Measurements from ENCODE around the gene ANKRD33.

The ANKRD33 gene

GRCh38 chr12:51922146-51922545 is 34.2 kb downstream of the ANKRD33 start:
- DNase-seq: peak; percentile 30

DNA sequence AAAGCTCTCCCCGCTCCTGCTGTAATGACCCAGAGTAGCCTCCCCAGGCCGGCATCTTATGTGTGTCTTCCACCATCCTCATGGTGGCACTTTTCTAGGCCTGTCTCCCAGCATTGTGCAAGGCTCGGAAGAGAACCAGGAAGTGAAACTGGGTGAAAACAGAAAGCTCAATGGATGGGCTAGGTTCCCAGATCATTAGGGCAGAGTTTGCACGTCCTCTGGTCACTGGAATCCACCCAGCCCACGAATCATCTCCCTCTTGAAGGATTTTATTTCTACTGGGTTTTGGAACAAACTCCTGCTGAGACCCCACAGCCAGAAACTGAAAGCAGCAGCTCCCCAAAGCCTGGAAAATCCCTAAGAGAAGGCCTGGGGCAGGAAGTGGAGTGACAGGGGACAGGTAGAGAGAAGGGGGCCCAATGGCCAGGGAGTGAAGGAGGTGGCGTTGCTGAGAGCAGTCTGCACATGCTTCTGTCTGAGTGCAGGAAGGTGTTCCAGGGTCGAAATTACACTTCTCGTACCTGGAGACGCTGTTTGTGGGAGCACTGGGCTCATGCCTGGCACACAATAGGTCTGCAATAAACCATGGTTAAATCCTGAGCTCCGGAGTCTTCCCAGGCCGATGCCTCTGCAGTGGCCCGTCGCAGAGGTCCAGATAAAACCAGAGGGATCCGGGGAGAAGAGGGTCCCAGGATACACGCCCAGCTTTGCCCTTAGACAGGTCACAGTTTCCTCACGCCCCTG is 35.0 kb downstream of the ANKRD33 start:
- peak; percentile 45 for DNase-seq

DNA sequence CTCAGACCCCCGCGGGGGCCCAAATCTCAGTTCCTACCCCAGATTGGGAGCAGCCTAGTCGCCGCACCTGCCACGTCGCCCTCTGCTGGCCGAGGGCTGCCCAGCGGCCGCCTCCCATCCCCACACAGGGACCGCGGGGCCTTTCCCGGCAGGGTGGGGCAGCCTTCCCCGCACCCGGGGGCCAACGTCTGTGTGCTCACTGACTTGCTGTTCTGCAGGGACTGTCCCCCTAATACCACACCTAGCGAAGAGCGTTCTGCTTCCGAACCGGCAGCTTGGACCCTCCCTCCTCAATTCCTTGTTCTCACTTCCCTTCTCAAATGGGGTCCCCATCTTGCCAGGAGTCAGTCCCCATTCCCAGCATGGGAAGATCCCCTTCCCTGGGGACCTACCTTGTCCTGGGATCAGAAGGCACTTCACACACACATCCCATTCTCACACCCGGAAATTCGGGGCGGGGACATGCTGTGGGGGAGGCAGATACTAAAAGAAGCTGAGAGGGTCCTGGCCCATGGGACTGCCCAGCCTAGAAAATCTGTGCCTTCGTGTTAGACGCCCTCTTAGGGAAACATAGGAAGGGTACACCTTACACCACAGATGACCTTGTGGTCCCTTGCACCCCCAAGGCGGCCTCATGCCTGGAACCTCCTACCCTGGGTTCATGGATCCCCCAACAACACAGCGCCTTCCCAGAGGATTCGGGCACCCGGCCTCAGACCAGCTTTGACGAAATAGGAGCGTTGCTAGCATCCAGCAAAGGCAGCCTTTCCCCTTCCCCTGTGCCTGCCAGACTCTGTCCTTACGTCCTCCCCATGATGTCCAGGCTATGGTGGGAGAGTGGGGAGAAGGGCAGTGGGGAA is 35.8 kb downstream of the ANKRD33 start:
- DNase-seq: peak; percentile 72

- DNase-seq: no peak
These were observed 36.8 kb downstream of the ANKRD33 start for GRCh38 chr12:51924551-51925319.

DNA sequence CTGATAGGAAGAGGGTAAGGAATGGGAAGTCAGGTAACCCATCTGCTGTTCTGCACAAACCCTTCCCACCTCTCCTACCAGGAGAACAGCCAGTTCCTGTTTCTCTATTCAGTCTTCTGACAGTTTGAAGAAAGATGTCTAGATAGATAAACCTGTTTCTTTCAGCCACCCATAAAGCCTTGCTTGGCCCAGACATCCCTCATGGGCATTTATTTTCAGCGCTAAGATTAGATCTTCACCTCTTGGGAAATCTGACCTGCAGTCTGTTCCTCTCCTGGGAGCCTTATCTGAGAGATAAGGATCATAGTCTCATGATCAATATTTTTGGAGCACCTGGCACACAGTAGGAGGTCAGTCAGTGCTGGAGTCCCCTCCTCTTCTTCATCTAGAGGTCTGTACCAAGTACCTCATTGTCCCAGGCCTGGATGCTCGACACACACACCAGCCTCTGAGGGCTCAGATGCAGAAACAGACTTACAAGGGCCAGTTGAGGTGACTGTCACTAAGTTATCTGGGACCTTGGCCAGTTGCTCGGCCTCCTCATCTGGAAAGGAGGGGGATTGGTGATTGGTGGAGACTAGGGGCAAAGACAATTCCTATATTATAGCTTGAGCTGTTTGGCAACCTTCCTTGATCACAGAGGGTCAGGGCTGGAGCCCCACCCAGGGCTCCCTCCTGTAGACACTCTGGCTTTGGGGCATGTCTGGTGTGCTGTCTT is 37.6 kb downstream of the ANKRD33 start:
- no peak for DNase-seq

DNA sequence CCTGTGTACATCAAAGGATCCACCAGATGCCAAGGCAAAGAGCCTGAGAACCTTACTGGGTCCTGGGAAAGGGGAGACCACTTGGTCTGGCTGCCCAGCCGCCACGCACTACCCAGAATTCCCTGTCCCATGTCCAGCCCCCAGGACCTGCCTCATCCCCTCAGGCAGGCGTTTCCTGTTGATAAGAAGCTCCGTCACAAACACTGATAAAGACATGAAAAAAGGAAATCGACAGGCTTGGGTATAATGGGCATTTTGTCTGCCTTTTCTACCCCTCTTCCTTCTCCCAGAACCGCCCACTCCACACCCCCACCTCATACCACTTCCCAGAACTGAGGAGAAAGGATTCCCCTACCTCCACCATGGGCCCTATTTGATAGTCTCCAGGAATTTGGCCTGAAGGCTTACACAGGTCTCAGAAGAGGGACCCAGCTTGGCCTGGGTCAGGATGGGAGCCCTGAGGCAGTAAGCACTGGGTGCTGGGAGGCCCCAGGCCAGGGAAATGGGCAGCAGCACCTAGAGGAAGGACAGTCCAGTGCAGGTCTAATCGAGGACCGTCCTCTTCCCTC is 38.2 kb downstream of the ANKRD33 start:
- DNase-seq: no peak

DNA sequence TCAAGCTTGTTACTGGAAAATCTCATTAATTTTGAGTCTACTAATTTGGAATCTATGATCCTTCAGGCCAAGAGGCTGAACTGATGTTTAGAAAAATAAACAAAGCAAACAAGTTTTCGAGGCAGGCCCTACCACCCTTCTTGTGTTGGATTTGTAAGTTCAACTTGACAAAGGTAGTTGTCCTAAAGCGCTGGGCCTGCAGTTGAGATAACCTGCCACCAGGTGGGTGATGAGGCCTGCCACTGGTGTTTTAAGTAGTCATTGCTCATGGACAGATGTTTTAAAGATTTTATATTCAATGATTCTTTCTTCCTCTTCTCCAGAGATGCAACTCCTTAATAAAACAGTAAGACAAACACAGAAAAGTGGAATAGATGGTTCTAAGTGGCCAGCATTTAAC is 38.8 kb downstream of the ANKRD33 start:
- no peak for DNase-seq

GRCh38 chr12:51932218-51933076 is 44.5 kb downstream of the ANKRD33 start:
- DNase-seq: no peak

GRCh38 chr12:51934080-51934479 is 46.2 kb downstream of the ANKRD33 start:
- DNase-seq: no peak

DNA sequence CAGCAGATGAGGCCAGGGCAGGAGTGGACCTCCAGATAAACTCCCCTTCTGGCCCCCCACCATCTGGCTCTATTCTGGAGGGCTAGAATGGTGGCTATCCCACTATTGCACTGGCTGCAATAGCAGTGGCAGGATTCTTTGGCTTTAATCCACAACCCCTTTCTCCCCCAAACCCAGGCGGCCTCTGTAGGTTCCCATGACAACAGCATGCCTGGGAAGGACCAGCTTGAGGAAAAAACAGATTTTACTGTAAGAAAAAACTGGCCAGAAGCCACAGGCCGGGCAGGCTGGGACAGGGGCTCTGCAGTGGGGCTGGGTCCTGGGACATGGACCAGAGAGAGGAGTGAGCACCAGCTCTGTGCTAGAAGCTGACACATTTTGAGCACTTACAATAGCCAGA is 50.0 kb downstream of the ANKRD33 start:
- no peak for DNase-seq

DNA sequence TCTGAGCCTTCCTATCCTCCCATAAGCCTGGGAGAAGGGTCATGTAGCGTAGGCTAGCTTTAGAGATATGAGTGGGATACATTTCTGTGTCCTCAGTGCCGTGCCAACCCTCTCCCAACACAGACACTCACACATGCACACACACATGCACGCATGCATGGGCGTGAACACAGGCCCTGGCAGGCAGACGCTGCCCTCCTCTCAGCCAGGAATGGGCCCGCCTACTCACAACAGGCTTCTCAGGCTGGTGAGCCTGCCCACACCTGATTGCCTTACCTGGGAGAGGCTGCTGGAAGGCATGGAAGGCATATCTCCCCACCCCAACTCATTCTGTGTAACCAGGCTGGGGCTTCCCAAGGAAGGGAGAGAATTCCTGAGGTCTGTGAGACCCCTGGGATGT is 50.8 kb downstream of the ANKRD33 start:
- no peak for DNase-seq

- DNase-seq: no peak
These were observed 53.2 kb downstream of the ANKRD33 start for GRCh38 chr12:51941011-51941581.
